C4-2B (cell line): Measurements from ENCODE around the gene LY86.

ENCODE experiments used
- CTCF ChIP-seq: fragments of 450-650 bp; conservative IDR thresholded peaks from 2 replicates; pipeline ENCODE4 v1.5.1; 2017; ENCODE audit warnings: mild to moderate bottlenecking
- ZFX ChIP-seq: fragments of 450-650 bp; IDR thresholded peaks from 2 replicates; pipeline ENCODE4 v1.6.1; 2017

GRCh38 chr6:6701864-6702263 is 113.3 kb downstream of the LY86 start:
- TF ChIP-seq CTCF = no peak
- no peak for TF ChIP-seq ZFX
